Measurements from ENCODE around the gene CACNB4. TPM values are rescaled to one million over a fixed set of nuclear protein-coding genes. Genes with fewer than 3 reads are reported as not detected.
A peak's percentile ranks its signal among the peaks of the same experiment; 100 is the strongest.

Gene CACNB4
- total and polyA plus RNA-seq, 10 of the 15 experiments (the other 5 are each of a cell fraction or from before 2014, with no cell fraction given) = 2.0 to 21.6 (median 9.3) TPM

GRCh38 chr2:151828143-151828889 is 270.5 kb downstream of the CACNB4 start, which contains the start of gene ARL5A (continued):
- TF ChIP-seq ZNF687 (IDR thresholded peaks at IDR 0.05) (peak; percentile 65), BMI1 (IDR thresholded peaks at IDR 0.05; ENCODE audit: borderline replicate concordance) (no peak), ZNF274 (IDR thresholded peaks at IDR 0.05; ENCODE audit: insufficient read depth, insufficient read length) (no peak), RCOR1 (conservative IDR thresholded peaks at IDR 0.05; ENCODE audit: low read depth, low read length) (0 out of 2 replicates have a peak, but pooled peaks have one; percentile 16), NBN (IDR thresholded peaks at IDR 0.05) (0 out of 2 replicates have a peak, but pooled peaks have one; percentile 26), MTA2 (IDR thresholded peaks at IDR 0.05; ENCODE audit: low read depth) (peak; percentile 24; the same call in 1 of the 2 replicates), ZNF217 (IDR thresholded peaks at IDR 0.05) (peak; percentile 58; the same call in 1 of the 2 replicates), DPF2 (IDR thresholded peaks at IDR 0.05) (peak; percentile 91), SMAD1 (IDR thresholded peaks at IDR 0.05; ENCODE audit: low read depth, partially characterized antibody) (peak; percentile 41), POU2F2 (IDR thresholded peaks at IDR 0.05; ENCODE audit: borderline replicate concordance, low read depth, low read length) (peak; percentile 99), CBX3 (IDR thresholded peaks at IDR 0.05; ENCODE audit: borderline replicate concordance, low read depth) (no peak), BACH1 (IDR thresholded peaks at IDR 0.05; ENCODE audit: borderline replicate concordance) (peak; percentile 80), NR2C1 (IDR thresholded peaks at IDR 0.05) (peak; percentile 30; the same call in 1 of the 2 replicates), PRDM15 (CRISPR knock-in tag; IDR thresholded peaks at IDR 0.05) (0 out of 2 replicates have a peak, but pooled peaks have one; percentile 51), IKZF1 (conservative IDR thresholded peaks at IDR 0.05) (peak; percentile 92), ZBED1 (IDR thresholded peaks at IDR 0.05; ENCODE audit: borderline replicate concordance) (peak; percentile 33; the same call in 1 of the 2 replicates), ZNF592 (IDR thresholded peaks at IDR 0.05) (0 out of 2 replicates have a peak, but pooled peaks have one; percentile 51)
